ENCODE data around the gene NBAS.
"Not testable (repeated sequence)": the region's sequence is repeated elsewhere in the genome, so short reads cannot be mapped to it uniquely, and the experiment has no call there.

GRCh38 chr2:15540523-15540922, 20.6 kb downstream of the NBAS start:
- not testable (repeated sequence) for TF ChIP-seq CTCF (conservative IDR thresholded peaks at IDR 0.05; ENCODE audit: low read length); EZH2phosphoT487 (IDR thresholded peaks at IDR 0.05; ENCODE audit: borderline replicate concordance, low read depth, low read length)

Data from OCI-LY7 (cell line).